ENCODE data around the gene PGM5.

- no peak for TF ChIP-seq CTCF (IDR thresholded peaks at IDR 0.05)
- TF ChIP-seq POLR2A (IDR thresholded peaks at IDR 0.05) = no peak
Observed at GRCh38 chr9:68447611-68448010, 91.2 kb downstream of the PGM5 start.
